Astrocyte (in vitro differentiated cells and primary cell): Measurements from ENCODE around the gene NDUFB11.

Source experiments
- EZH2 ChIP-seq: IDR thresholded peaks from 2 replicates; pipeline ENCODE4 v1.6.1; 2012; ENCODE audit warnings: mild to moderate bottlenecking, low read length, inconsistent platforms; ENCODE audit not compliant: insufficient read depth
- TF ChIP-seq, protein P1 (sequence below): IDR thresholded peaks from 2 replicates; pipeline ENCODE4 v1.5.1; 2011; ENCODE audit warnings: low read depth, mild to moderate bottlenecking, inconsistent platforms, low read length, moderate library complexity; ENCODE audit not compliant: insufficient read depth

DNA sequence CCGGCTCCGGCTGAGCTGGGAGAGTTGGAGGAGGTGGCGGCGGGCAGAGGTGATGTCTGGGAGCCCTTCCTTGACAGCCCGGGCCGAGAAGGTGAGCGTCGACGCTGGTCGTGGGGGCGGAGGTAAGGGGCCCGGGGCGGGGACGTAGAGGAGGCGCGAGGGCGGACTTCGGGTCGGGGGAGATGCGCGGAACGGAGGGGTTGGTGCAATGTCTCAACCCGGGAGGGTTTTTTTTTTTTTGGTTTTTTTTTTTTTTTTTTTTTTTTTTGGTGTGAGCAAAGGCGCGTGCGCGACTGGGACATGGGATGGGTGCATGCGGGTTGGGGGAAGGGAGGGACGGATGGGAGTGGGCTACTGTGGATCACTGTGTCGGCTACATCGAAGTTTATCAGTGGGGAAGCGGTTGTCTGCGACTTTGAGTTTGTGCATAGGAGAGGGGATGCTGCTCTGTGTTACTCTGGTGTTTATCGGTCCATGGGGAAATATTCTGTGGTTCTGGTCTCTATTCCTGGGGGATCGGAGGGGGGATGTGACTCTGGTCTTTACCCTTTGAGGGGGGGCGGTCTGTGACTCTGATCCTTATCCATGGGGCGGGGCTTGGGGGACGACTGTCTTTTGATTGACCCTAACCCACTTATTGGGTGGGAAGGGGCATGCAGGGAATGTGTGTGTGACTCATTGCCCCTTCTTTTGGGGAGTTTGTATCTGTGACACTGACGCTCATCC lies 1.1 kb upstream of the NDUFB11 start:
- TF ChIP-seq, protein P1, sequence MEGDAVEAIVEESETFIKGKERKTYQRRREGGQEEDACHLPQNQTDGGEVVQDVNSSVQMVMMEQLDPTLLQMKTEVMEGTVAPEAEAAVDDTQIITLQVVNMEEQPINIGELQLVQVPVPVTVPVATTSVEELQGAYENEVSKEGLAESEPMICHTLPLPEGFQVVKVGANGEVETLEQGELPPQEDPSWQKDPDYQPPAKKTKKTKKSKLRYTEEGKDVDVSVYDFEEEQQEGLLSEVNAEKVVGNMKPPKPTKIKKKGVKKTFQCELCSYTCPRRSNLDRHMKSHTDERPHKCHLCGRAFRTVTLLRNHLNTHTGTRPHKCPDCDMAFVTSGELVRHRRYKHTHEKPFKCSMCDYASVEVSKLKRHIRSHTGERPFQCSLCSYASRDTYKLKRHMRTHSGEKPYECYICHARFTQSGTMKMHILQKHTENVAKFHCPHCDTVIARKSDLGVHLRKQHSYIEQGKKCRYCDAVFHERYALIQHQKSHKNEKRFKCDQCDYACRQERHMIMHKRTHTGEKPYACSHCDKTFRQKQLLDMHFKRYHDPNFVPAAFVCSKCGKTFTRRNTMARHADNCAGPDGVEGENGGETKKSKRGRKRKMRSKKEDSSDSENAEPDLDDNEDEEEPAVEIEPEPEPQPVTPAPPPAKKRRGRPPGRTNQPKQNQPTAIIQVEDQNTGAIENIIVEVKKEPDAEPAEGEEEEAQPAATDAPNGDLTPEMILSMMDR, result no peak
- no peak for TF ChIP-seq EZH2
